GM18520 (cell line): ENCODE measurements around the gene TLX1.

Experiments used
- ATAC-seq: cut with Tn5 transposase; IDR thresholded peaks from one replicate; pipeline ENCODE4 v1.9.1; 2021; ENCODE audit not compliant: unreplicated experiment

Gene TLX1

GRCh38 chr10:101111547-101111946, 19.6 kb upstream of the TLX1 start:
- ATAC-seq: no peak

- ATAC-seq: no peak
Observed at GRCh38 chr10:101112799-101113594, 18.1 kb upstream of the TLX1 start.

GRCh38 chr10:101113890-101114403, 17.2 kb upstream of the TLX1 start:
- ATAC-seq: no peak

GRCh38 chr10:101114646-101115045, 16.5 kb upstream of the TLX1 start:
- ATAC-seq: no peak

- ATAC-seq: no peak
Observed at GRCh38 chr10:101116754-101117153, 14.3 kb upstream of the TLX1 start.

- no peak for ATAC-seq
Observed at GRCh38 chr10:101118031-101118430, 13.1 kb upstream of the TLX1 start.

GRCh38 chr10:101120520-101120883, 10.6 kb upstream of the TLX1 start:
- ATAC-seq: no peak

- no peak for ATAC-seq
Observed at GRCh38 chr10:101120884-101121653, 10.0 kb upstream of the TLX1 start.

- no peak for ATAC-seq
Observed at GRCh38 chr10:101121654-101122031, 9.5 kb upstream of the TLX1 start.

GRCh38 chr10:101122270-101123084, 8.6 kb upstream of the TLX1 start:
- ATAC-seq: no peak

- ATAC-seq: no peak
Observed at GRCh38 chr10:101123085-101123814, 7.8 kb upstream of the TLX1 start.

GRCh38 chr10:101123815-101124617, 7.1 kb upstream of the TLX1 start:
- ATAC-seq: no peak

GRCh38 chr10:101124933-101125332, 6.2 kb upstream of the TLX1 start:
- no peak for ATAC-seq

- no peak for ATAC-seq
Observed at GRCh38 chr10:101126684-101127628, 4.1 kb upstream of the TLX1 start.

GRCh38 chr10:101130141-101130540, 959 bp upstream of the TLX1 start:
- ATAC-seq: no peak

GRCh38 chr10:101131962-101132635, 999 bp downstream of the TLX1 start:
- no peak for ATAC-seq

- ATAC-seq: no peak
Observed at GRCh38 chr10:101132636-101133473, 1.8 kb downstream of the TLX1 start.
